Measurements from ENCODE around the gene NAT9. TPM values are rescaled to one million over a fixed set of nuclear protein-coding genes. Genes with fewer than 3 reads are reported as not detected.

The NAT9 gene
- polyA plus RNA-seq, 1 donor = 34.2 TPM

- Histone ChIP-seq H3K36me3 (ENCODE audit: control insufficient read depth, insufficient read depth, low read length) (peaks cover 73% of the 10 kb centered on the region), H3K4me1 (ENCODE audit: control insufficient read depth, insufficient read depth, low read length) (peaks cover 79% of the 10 kb centered on the region), H3K4me3 (ENCODE audit: low read length) (no peak overlapping the region), H3K27ac (ENCODE audit: low read length) (peak overlapping the region; percentile 69), H3K9me3 (ENCODE audit: control insufficient read depth, low read depth, low read length) (no peaks in the 10 kb centered on the region), H3K27me3 (ENCODE audit: control insufficient read depth, insufficient read depth, low read length) (no peaks in the 10 kb centered on the region)
- no CpG with 5 or more reads among the region's 16 CpGs for WGBS (ENCODE audit: insufficient coverage, low lambda C conversion rate)
- peak in 1 of 2 donors; percentile 83 for DNase-seq
Measured at GRCh38 chr17:74770498-74771318, 5.4 kb downstream of the NAT9 start.

DNA sequence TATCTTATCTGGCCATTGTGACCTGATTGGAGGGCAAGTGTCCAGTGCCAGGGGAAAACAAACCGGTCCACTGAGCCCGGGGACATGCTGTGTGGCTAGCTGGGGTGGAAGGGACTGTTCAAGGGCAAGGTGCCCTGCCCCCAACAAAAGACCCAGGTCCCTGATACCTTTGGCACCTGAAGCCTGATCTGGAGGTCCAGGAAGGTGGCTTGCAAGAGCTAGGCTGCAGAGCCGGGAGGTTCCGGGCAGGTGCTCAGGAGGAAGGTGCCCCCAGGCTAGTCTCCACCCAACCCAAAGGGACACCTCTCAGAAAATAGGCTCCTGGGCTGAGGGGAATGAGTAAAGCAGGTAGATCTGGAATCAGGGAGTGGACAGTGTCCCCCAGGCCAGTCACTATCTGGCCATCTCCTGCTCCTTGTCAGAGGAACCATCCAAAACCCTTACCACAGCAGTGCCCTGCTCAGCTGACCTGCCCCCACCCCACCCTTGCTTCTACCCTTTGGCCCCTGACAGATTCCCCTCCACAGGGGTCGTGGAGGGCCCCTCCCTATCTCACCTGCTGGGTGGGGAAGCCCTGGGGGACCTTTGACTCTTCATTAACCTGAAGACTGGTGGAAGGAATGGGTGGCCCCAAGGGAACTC, 6.2 kb downstream of the NAT9 start:
- WGBS (ENCODE audit: insufficient coverage, low lambda C conversion rate) = no CpG with 5 or more reads among the region's 5 CpGs
- H3K4me3 ChIP-seq (ENCODE audit: low read length) = no peak overlapping the region
- peaks cover 75% of the 10 kb centered on the region for H3K36me3 ChIP-seq (ENCODE audit: control insufficient read depth, insufficient read depth, low read length)
- no peaks in the 10 kb centered on the region for H3K27me3 ChIP-seq (ENCODE audit: control insufficient read depth, insufficient read depth, low read length)
- H3K27ac ChIP-seq (ENCODE audit: low read length) = peak overlapping the region; percentile 69
- peaks cover 80% of the 10 kb centered on the region for H3K4me1 ChIP-seq (ENCODE audit: control insufficient read depth, insufficient read depth, low read length)
- H3K9me3 ChIP-seq (ENCODE audit: control insufficient read depth, low read depth, low read length) = no peaks in the 10 kb centered on the region
- DNase-seq = no peak

- Histone ChIP-seq H3K27ac (ENCODE audit: low read length) (peak overlapping the region; percentile 69), H3K4me1 (ENCODE audit: control insufficient read depth, insufficient read depth, low read length) (peaks cover 87% of the 10 kb centered on the region), H3K27me3 (ENCODE audit: control insufficient read depth, insufficient read depth, low read length) (no peaks in the 10 kb centered on the region), H3K4me3 (ENCODE audit: low read length) (no peak overlapping the region), H3K9me3 (ENCODE audit: control insufficient read depth, low read depth, low read length) (no peaks in the 10 kb centered on the region), H3K36me3 (ENCODE audit: control insufficient read depth, insufficient read depth, low read length) (peaks cover 81% of the 10 kb centered on the region)
- no CpG with 5 or more reads among the region's 6 CpGs for WGBS (ENCODE audit: insufficient coverage, low lambda C conversion rate)
- no peak for DNase-seq
Measured at GRCh38 chr17:74769266-74769855, 6.8 kb downstream of the NAT9 start.

- peaks cover 81% of the 10 kb centered on the region for H3K36me3 ChIP-seq (ENCODE audit: control insufficient read depth, insufficient read depth, low read length)
- no peaks in the 10 kb centered on the region for H3K27me3 ChIP-seq (ENCODE audit: control insufficient read depth, insufficient read depth, low read length)
- peaks cover 89% of the 10 kb centered on the region for H3K4me1 ChIP-seq (ENCODE audit: control insufficient read depth, insufficient read depth, low read length)
- no CpG with 5 or more reads among the region's 7 CpGs for WGBS (ENCODE audit: insufficient coverage, low lambda C conversion rate)
- no peak overlapping the region for H3K4me3 ChIP-seq (ENCODE audit: low read length)
- no peaks in the 10 kb centered on the region for H3K9me3 ChIP-seq (ENCODE audit: control insufficient read depth, low read depth, low read length)
- peak overlapping the region; percentile 98 for H3K27ac ChIP-seq (ENCODE audit: low read length)
- DNase-seq = peak in 1 of 2 donors; percentile 20
Measured at GRCh38 chr17:74768763-74769114, 7.4 kb downstream of the NAT9 start.

DNA sequence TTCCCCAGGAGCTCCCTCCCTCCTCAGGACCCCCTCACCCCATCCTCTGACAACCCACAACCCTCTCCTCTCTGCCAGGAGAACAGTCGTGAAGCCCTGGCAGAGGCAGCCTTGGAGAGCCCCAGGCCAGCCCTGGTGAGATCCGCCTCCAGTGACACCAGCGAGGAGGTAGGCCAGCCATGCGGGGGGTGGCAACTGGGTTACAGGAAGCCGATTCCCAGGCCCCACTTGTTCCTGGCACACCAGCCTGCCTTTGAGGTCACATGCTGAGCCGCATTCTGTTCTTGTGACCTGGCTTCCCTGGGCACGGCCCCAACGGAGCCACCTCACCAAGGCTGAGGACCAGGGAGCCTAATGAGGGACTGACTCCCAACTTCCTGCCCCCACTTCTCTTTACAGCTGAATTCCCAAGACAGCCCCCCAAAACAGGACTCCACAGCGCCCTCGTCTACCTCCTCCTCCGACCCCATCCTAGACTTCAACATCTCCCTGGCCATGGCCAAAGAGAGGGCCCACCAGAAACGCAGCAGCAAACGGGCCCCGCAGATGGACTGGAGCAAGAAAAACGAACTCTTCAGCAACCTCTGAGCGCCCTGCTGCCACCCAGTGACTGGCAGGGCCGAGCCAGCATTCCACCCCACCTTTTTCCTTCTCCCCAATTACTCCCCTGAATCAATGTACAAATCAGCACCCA, 7.9 kb downstream of the NAT9 start:
- Histone ChIP-seq H3K27ac (ENCODE audit: low read length) (peak overlapping the region; percentile 98), H3K9me3 (ENCODE audit: control insufficient read depth, low read depth, low read length) (no peaks in the 10 kb centered on the region), H3K4me3 (ENCODE audit: low read length) (no peak overlapping the region), H3K36me3 (ENCODE audit: control insufficient read depth, insufficient read depth, low read length) (peaks cover 82% of the 10 kb centered on the region), H3K27me3 (ENCODE audit: control insufficient read depth, insufficient read depth, low read length) (no peaks in the 10 kb centered on the region), H3K4me1 (ENCODE audit: control insufficient read depth, insufficient read depth, low read length) (peaks cover 90% of the 10 kb centered on the region)
- DNase-seq = no peak
- WGBS (ENCODE audit: insufficient coverage, low lambda C conversion rate) = no CpG with 5 or more reads among the region's 17 CpGs

- Histone ChIP-seq H3K4me3 (ENCODE audit: low read length) (no peak overlapping the region), H3K4me1 (ENCODE audit: control insufficient read depth, insufficient read depth, low read length) (peaks cover 89% of the 10 kb centered on the region), H3K36me3 (ENCODE audit: control insufficient read depth, insufficient read depth, low read length) (peaks cover 71% of the 10 kb centered on the region), H3K27me3 (ENCODE audit: control insufficient read depth, insufficient read depth, low read length) (no peaks in the 10 kb centered on the region), H3K27ac (ENCODE audit: low read length) (peak overlapping the region; percentile 98), H3K9me3 (ENCODE audit: control insufficient read depth, low read depth, low read length) (no peaks in the 10 kb centered on the region)
- DNase-seq = no peak
- no CpG with 5 or more reads among the region's 10 CpGs for WGBS (ENCODE audit: insufficient coverage, low lambda C conversion rate)
Measured at GRCh38 chr17:74767111-74767516, 9.0 kb downstream of the NAT9 start.

DNA sequence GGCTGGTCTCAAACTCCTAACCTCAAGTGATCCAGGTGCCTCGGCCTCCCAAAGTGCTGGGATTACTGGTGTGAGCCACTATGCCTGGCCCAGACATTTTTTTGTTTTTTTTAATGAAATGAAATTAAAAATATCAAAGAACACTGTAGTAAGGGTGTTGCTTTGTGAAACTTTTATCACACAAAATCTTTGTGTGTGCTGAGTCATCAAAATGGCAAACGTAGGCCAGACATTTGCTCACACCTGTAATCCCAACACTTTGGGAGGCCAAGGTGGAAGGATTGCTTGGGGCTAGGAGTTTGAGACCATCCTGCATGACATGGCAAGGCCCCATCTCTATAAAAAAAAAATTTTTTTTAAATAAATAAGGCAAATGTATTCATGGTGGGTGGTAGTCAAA, 9.7 kb downstream of the NAT9 start:
- Histone ChIP-seq H3K27me3 (ENCODE audit: control insufficient read depth, insufficient read depth, low read length) (no peaks in the 10 kb centered on the region), H3K4me1 (ENCODE audit: control insufficient read depth, insufficient read depth, low read length) (peaks cover 93% of the 10 kb centered on the region), H3K4me3 (ENCODE audit: low read length) (no peak overlapping the region), H3K36me3 (ENCODE audit: control insufficient read depth, insufficient read depth, low read length) (peaks cover 68% of the 10 kb centered on the region), H3K27ac (ENCODE audit: low read length) (peak overlapping the region; percentile 98), H3K9me3 (ENCODE audit: control insufficient read depth, low read depth, low read length) (no peaks in the 10 kb centered on the region)
- DNase-seq = no peak
- WGBS (ENCODE audit: insufficient coverage, low lambda C conversion rate) = no CpG with 5 or more reads among the region's 2 CpGs

GRCh38 chr17:74764751-74765286, 11.3 kb downstream of the NAT9 start:
- no CpG with 5 or more reads among the region's 4 CpGs for WGBS (ENCODE audit: insufficient coverage, low lambda C conversion rate)
- Histone ChIP-seq H3K27ac (ENCODE audit: low read length) (peak overlapping the region; percentile 98), H3K27me3 (ENCODE audit: control insufficient read depth, insufficient read depth, low read length) (no peaks in the 10 kb centered on the region), H3K36me3 (ENCODE audit: control insufficient read depth, insufficient read depth, low read length) (peaks cover 62% of the 10 kb centered on the region), H3K4me1 (ENCODE audit: control insufficient read depth, insufficient read depth, low read length) (peaks cover 94% of the 10 kb centered on the region), H3K4me3 (ENCODE audit: low read length) (peak overlapping the region; percentile 7), H3K9me3 (ENCODE audit: control insufficient read depth, low read depth, low read length) (no peaks in the 10 kb centered on the region)
- DNase-seq = no peak

DNA sequence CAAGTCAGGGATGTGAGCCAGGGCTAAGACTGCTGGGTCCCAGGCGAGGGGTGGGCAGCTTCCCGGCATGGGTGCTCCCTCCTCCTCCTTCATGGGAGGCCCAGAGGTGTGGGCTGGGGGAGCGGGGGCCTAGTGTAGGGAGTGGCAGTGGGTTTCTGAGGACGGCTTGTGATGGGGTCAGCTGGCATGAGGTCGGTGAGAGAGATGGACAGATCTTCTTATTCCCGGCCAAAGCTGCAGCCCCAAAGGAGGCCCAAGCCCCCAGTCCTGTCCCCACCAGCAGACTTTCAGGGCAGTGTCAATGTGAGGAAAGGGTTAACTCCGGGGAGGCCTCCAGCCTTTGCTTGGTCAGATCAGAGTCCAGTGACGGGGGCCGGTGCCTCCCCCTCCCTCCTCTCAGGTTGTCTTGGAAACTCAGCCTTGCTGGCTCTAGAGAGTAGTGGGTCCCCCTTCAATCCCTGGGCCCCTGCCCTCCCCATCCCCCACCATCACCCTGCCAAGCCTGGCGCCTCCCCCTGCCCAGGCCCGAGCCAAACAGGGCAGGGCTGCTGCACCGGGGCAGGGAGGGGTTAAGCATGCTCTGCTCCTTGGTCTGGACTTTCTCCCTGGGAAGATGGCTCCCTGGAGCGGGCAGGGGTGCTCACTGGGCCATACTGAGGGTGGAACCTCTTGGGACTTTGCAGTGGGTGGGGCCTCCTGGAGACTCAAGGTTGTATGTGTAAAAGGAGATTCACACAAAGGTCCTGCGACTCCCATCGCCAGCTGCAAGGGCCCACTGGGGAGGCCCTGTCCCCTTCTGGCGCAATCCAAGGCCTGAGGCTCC, 12.4 kb downstream of the NAT9 start:
- H3K4me1 ChIP-seq (ENCODE audit: control insufficient read depth, insufficient read depth, low read length) = peaks cover 94% of the 10 kb centered on the region
- peak; percentile 98 to 99 for DNase-seq
- H3K27ac ChIP-seq (ENCODE audit: low read length) = peak overlapping the region; percentile 98
- WGBS (ENCODE audit: insufficient coverage, low lambda C conversion rate) = no CpG with 5 or more reads among the region's 16 CpGs
- peaks cover 52% of the 10 kb centered on the region for H3K36me3 ChIP-seq (ENCODE audit: control insufficient read depth, insufficient read depth, low read length)
- no peaks in the 10 kb centered on the region for H3K9me3 ChIP-seq (ENCODE audit: control insufficient read depth, low read depth, low read length)
- peak overlapping the region; percentile 50 for H3K4me3 ChIP-seq (ENCODE audit: low read length)
- no peaks in the 10 kb centered on the region for H3K27me3 ChIP-seq (ENCODE audit: control insufficient read depth, insufficient read depth, low read length)

Measured in large intestine (tissue), 3 donors.